ENCODE measurements around the gene NDST4.
"Not testable (repeated sequence)": the region's sequence is repeated elsewhere in the genome, so short reads cannot be mapped to it uniquely, and the experiment has no call there.

Gene NDST4

GRCh38 chr4:115053313-115053712 lies 60.1 kb downstream of the NDST4 start:
- no peak for DNase-seq

DNA sequence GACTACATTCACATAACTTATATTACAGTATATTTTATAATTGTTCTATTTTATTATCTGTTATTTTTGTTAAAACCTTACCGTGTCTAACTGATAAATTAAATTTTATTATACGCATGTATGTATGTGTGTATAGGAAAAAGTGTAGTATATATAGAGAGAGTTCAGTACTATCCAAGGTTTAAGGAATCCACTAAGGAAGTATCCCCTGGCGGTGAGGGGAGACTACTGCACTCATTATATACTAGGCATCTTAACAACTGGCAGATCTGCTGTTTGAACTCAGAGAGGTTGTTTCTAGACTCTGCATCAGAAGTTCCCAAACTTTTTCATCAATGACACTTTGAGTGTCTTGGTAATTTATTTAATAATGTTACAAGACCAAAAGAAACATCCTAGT lies 70.9 kb downstream of the NDST4 start:
- no peak for DNase-seq

GRCh38 chr4:115030281-115030680 lies 83.1 kb downstream of the NDST4 start:
- no peak for DNase-seq

GRCh38 chr4:115028682-115029410 lies 84.6 kb downstream of the NDST4 start:
- DNase-seq, result no peak

GRCh38 chr4:114999880-115000279 lies 113.5 kb downstream of the NDST4 start:
- no peak for DNase-seq

DNA sequence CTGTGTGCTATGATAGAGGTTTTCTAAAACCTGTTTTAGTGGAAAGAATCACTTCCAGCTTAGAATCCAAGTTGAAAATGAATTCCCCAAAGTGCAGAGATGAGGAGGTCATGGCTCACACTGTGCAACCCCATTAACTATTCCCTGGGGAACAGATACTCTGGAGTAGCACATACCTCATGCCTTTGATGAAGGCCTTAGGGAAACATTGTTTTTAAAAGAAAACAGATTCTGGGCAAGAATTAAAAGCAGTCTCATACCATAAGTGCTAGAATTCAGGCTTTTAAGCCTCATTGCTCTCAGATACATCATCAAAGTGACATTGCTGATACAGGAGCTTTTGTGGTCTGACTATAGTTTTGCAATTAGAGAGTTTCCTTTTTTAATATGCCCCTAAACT lies 115.1 kb downstream of the NDST4 start:
- no peak for DNase-seq

DNA sequence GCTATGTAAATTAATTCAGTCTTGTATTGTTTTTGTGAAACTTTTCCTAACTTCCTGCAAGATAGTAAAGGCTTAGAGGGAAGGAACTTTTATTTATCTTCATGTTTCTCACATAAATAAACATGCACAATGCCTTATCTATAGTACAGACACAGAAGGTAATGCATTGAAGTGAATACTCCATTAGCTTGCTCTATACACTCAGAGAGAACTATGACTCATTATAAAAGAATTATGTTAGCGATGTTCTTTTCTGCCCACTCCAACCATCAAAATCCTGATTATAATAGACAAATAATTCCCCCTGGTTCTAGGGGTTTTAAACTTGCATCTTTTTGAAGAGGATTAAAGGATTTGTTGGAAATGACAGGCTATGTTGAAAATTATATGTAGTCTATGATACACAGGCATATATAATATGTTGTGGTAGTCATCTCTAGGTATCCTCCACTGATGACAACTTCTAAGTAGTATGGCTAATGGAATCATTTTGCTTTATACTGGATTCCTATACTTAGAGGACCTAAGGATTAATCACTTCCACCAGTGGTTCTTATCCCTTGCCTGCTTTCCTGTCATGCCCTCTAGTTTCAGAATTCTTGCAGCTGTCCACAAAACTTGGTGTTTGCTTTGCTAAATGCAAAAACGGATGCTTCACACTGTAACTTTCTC lies 115.7 kb downstream of the NDST4 start:
- DNase-seq, result no peak

GRCh38 chr4:114986133-114986532 lies 127.3 kb downstream of the NDST4 start:
- no peak for DNase-seq

DNA sequence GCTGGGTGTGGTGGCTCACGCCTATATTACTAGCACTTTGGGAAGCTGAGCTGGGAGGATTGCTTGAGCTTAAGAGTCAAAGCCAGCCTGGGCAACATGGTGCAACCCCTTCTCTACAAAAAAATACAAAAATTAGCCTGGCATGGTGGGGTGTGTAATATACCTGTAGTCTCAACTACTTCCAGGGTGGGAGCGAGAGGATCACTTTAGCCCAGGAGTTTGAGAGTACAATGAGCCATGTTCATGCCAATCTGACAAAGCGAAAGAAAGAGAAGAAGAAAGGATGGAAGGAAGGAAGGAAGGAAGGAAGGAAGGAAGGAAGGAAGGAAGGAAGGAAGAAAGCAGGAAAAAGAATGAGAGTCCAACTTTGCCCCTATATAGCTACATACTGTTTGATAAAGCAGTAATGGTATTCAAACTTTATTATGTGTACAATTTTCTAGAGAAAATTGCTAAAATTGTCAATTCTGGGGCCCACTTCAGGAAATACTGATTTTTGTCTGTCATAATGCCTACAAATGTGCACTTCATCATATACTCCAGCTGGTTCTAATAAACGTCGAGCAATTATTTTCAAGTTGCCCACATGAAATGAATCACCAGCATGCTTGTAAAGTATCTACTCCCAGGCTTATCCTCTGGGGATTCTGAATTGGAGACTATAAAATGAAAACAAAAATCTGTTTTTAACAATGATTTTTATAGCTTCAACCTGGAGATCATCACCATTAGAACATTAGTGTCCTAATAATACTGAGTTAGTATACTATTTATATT lies 132.3 kb downstream of the NDST4 start:
- DNase-seq, result no peak

- not testable (repeated sequence) for DNase-seq
Measured at GRCh38 chr4:114980399-114980798, 133.0 kb downstream of the NDST4 start.

DNA sequence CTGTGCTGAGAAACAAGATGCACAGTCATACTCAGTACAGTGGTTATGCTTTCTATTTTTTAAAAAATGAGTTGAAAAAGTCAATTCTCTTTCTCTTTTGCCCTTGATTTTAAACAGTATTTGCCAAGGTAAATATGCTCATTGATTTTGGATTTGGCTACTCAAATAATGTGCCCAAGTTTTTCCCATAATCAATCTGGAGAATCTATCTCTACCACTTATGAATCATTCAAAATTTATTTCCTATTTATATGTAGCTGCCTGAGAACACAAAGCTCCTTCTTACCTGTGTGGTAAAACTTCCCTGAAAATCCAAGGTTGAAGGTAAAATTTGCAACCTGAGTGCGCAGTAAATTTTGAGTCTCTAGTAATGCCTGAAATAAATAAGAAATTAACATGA lies 136.5 kb downstream of the NDST4 start:
- no peak for DNase-seq

GRCh38 chr4:114964026-114964425 lies 149.4 kb downstream of the NDST4 start:
- DNase-seq, result no peak

DNA sequence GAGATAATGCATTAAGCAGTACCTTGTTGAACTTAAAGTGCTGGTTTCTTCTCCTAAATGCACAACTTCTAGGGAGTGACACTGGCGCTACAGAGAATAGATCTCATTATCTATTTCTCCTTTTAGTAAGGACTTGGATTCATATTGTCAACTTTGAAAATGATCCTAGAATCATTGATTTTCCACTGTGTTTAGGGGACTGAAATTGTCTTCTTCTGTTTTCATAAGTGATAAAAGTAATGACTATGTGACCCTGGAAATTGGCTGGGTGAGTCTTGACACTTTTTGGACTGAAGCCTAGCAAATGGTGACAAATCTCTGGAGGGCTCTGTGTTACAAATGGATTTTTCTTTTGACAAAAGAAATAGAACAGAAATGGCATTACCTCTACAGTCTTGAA lies 167.8 kb downstream of the NDST4 start:
- no peak for DNase-seq

- no peak for DNase-seq
Measured at GRCh38 chr4:114941503-114941902, 171.9 kb downstream of the NDST4 start.

DNA sequence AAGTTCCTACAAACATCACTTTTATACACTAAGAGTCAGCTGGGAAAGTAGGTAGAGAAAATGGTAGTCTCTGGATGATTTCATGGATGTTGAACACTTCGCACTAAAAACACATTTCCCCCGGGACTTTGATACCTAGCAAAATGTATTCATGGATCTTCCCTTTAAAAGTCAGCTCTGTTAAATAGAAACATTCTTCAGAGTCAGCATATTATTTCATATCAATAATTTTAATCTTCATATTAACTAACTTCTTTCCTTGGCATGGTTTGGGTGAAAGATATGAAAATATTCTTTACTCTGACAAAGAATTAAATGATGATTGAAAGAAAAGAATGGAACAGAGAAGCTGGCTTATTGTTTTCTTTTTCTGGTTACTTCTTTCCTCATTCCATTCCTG lies 185.5 kb downstream of the NDST4 start:
- no peak for DNase-seq

DNA sequence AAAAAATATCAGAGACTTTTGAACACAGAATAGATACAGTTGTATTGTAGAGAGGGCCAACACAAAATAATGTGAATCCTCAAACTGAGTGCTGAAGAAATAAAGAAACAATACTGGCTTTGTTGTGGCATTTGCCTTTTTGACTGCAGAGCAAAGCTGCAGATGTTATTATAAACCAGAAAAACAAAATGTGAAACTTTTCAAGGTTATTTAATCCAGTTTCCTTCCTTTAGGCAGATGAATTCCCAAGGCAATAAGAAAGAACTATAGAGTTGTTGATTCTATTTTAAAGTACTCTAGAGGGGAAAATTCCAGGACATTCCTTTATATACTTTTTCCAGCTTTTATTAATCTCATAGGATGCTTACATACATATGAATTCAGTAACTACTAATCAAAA lies 186.8 kb downstream of the NDST4 start:
- no peak for DNase-seq

GRCh38 chr4:114924311-114924710 lies 189.1 kb downstream of the NDST4 start:
- DNase-seq, result no peak

GRCh38 chr4:114922592-114922933 lies 190.9 kb downstream of the NDST4 start:
- DNase-seq, result no peak

DNA sequence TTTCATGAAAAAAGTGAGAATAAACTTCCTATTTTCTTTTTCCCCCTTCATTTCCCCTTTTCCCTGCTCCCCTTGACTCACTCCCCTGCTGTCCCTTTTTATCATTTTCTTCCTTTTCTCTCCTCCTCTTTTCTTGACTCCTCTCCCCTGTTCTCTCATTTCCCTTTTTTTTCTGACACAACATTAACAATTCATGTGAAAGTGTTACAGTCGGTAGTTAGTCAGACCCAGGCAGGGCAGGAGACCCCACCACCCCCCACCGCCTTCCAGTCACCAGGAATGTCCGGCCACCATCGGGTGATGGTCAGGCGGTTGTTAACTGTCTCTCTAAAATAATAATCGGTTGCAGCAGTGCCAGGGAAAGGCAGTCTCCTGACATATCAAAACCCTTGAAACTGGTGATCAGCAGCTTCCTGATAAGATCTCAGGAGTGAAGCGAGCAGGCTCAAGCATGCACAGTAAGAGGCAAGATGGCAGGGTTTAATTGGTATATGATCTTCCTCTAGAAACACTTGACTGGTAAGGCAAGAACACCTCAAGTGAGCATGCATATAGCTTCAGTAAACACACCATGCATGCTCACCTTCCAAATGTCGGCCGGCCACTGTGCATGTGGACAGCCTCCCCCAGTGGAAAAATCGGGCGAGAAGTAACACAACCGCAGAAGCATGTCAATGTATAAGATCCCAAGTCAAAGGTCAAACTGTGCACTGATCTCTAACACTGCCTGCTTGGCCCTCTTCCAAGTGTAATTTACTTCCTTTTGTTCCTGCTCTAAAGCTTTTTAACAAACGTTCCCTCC lies 191.4 kb downstream of the NDST4 start:
- no peak for DNase-seq

DNA sequence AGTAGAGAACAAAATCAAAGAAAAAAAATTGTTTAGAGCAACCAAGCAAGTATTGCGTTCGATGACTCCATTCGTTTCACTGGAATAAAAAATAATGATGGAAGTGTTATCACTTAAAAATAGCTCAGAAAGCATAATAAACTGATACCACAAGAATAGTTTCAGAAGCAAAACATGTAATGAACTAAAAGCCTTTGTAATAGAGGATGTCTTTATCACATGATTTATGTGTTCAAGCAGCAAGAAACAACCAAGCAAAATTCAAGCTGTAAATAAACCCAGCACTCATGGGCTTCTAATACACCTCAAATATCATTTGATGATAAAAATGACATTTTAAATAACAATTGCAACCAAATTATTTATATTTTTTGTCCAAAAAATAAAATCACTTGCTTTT lies 192.2 kb downstream of the NDST4 start:
- DNase-seq, result no peak

GRCh38 chr4:114911111-114911510 lies 202.3 kb downstream of the NDST4 start:
- DNase-seq, result no peak

DNA sequence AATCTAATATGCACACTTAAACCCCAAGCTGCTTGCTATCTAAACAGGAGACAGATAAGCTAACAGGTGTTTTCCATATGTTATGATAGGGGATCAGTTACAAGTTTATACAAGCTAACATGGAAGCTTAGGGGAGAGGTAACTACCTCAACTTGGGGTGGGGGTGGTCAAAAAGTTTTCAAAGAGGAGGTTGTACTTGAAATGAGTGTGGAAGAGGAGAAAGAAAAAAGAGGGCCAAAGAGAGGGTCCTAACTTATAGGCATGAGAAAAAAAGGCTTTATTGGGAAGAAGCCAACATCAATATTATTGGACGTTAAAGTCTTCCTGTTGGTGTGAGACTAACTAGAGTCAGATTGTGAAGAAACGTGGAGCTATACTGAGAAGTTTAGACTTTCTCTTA lies 205.9 kb downstream of the NDST4 start:
- no peak for DNase-seq

- DNase-seq, result no peak
Measured at GRCh38 chr4:114905017-114905416, 208.4 kb downstream of the NDST4 start.
